Transverse colon (tissue), 4 donors: ENCODE measurements around the gene NUF2. TPM values are rescaled to one million over a fixed set of nuclear protein-coding genes. Genes with fewer than 3 reads are reported as not detected.

ENCODE experiments used
- DNase-seq: peaks from one replicate; pipeline ENCODE4 v3.0.0-alpha.2; 2019
- H3K27ac ChIP-seq, 4 donors: fragments of 200-600 bp; sonication (generic); 2 replicates each; pipeline ENCODE4 v1.5.1; 2016 to 2018; ENCODE audit warnings: inconsistent platforms in 4 of 4
- H3K27me3 ChIP-seq: fragments of 200-600 bp; sonication (generic); 2 replicates; pipeline ENCODE4 v1.5.1; 2017; ENCODE audit warnings: inconsistent platforms
- H3K36me3 ChIP-seq, 4 donors: fragments of 200-600 bp; sonication (generic); 2 replicates each; pipeline ENCODE4 v1.5.1; 2017 to 2019; ENCODE audit warnings: inconsistent platforms in 4 of 4
- H3K4me1 ChIP-seq, 4 donors: fragments of 200-600 bp; sonication (generic); 2 replicates each; pipeline ENCODE4 v1.5.1; 2017 to 2020; ENCODE audit warnings: inconsistent platforms in 4 of 4
- H3K4me3 ChIP-seq, 4 donors: fragments of 200-600 bp; sonication (generic); 1 replicate in 1 of 4; 2 replicates in 3 of 4; pipeline versions ENCODE4 v1.5.1 to v1.6.1; 2017 to 2019; ENCODE audit warnings: inconsistent platforms in 4 of 4
- H3K9me3 ChIP-seq, 2 donors: fragments of 200-600 bp; sonication (generic); 2 replicates each; pipeline ENCODE4 v1.5.1; 2017 to 2019; ENCODE audit warnings: inconsistent platforms in 2 of 2
- EP300 ChIP-seq: sonication (generic); formaldehyde crosslinking; IDR thresholded peaks from one replicate; pipeline ENCODE4 v1.6.1; 2017; ENCODE audit warnings: antibody characterized with exemption, low read depth
- POLR2A ChIP-seq: fragments of 450-650 bp; IDR thresholded peaks from one replicate; pipeline ENCODE4 v1.6.1; 2016; ENCODE audit warnings: antibody characterized with exemption, mild to moderate bottlenecking, moderate library complexity
- POLR2AphosphoS5 ChIP-seq, 3 donors: sonication (generic); formaldehyde crosslinking; IDR thresholded peaks; one replicate each; pipeline ENCODE4 v1.6.1; 2016; ENCODE audit warnings: antibody characterized with exemption in 3 of 3
- WGBS, 2 donors: methylation state at CpG; one replicate each; pipeline ENCODE4 v1.1.5; 2018; ENCODE audit warnings: low coverage in 1 of 2; 5-methylcytosine and 5-hydroxymethylcytosine counted together
- in situ Hi-C, 4 donors: fragments of 200-750 bp; cut with MboI; loops; one replicate each; pipeline versions ENCODE4 v1.15.0 to v1.15.1; 2017; ENCODE audit warnings: low sequenced_read_pairs in 3 of 4, low pct_ligation_motif_present in 1 of 4, low pct_unique_long_range_greater_than_20kb in 1 of 4
- intact Hi-C: fragments of 100-400 bp; cut with DNase I; formaldehyde crosslinking; loops from one replicate; pipeline ENCODE4 v1.15.1; 2023; ENCODE audit warnings: low total_unique reads
- total RNA-seq, 4 donors: library from RNA; depleted of rRNA; stranded (reverse); fragments of >200 nt; gene quantifications; one replicate each; pipeline ENCODE4 v1.1.0, GENCODE V29; 2016
- TF ChIP-seq, protein P1 (sequence below), 5 experiments: fragments of 200-600 bp in 3 of 5; fragments of 450-650 bp in 2 of 5; sonication (generic) in 3 of 5; IDR thresholded peaks; 1 replicate in 2 of 5; 2 replicates in 3 of 5; pipeline ENCODE4 v1.5.1; 2016 to 2017; ENCODE audit warnings: antibody characterized with exemption in 5 of 5, inconsistent platforms in 3 of 5, mild to moderate bottlenecking in 2 of 5, moderate library complexity in 1 of 5

Gene NUF2
- total RNA-seq, 4 donors from 2014 or later, result 1.1 to 28.5 TPM; not detected in 2

DNA sequence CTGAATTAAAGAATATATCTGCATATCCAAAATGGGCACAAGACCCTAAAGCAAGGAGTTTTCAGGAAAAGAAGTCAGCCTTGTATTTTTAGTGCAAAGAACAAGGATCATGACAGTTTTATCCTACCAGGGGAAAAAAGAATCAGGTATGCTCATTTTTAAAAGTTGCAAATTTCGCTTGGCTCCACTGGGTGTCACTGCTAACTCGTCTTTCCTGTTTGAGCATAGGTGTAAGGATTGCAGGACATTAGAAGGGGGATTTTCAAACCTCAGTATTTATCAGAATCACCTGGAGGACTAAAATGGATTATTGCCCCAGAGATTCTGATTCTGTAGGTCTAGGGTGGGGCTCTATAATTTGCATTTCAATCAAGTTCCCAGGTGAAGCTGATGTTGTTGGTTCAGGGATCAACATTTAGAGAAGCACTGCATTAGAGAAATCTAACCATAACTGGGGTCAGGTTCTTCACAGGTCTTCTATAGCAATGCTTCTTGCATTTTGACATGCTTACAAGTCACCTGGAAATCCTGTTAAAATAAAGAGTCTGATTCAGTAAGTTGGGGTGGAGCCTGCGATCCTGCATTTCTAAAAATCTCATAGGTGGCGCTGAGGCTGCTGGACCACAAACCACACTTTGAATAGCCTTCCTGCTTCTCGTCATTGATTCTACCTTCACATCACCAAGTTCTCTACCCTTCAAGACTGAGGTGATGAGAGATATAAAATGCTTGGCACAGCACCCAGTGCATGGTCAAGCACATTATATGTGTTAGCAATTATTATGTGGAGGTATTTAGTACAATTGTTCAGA is 39.6 kb downstream of the NUF2 start:
- WGBS, 2 donors, result 32 to 66% methylated on average over 3 to 5 of the region's 5 CpGs
- Histone ChIP-seq H3K4me3 (no peak overlapping the region), H3K36me3 (no peaks in the 10 kb centered on the region), H3K9me3 (no peaks in the 10 kb centered on the region), H3K27me3 (no peaks in the 10 kb centered on the region), H3K4me1 (no peaks in the 10 kb centered on the region), H3K27ac (no peak overlapping the region)
- TF ChIP-seq EP300, result no peak
- TF ChIP-seq, protein P1, sequence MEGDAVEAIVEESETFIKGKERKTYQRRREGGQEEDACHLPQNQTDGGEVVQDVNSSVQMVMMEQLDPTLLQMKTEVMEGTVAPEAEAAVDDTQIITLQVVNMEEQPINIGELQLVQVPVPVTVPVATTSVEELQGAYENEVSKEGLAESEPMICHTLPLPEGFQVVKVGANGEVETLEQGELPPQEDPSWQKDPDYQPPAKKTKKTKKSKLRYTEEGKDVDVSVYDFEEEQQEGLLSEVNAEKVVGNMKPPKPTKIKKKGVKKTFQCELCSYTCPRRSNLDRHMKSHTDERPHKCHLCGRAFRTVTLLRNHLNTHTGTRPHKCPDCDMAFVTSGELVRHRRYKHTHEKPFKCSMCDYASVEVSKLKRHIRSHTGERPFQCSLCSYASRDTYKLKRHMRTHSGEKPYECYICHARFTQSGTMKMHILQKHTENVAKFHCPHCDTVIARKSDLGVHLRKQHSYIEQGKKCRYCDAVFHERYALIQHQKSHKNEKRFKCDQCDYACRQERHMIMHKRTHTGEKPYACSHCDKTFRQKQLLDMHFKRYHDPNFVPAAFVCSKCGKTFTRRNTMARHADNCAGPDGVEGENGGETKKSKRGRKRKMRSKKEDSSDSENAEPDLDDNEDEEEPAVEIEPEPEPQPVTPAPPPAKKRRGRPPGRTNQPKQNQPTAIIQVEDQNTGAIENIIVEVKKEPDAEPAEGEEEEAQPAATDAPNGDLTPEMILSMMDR (IDR thresholded peaks at IDR 0.05), result peak in 4 of 5 experiments; percentile 18 to 38 (median 30)
- TF ChIP-seq POLR2A, result no peak
- no peak for DNase-seq
- in situ Hi-C loops, result no loop called here
- intact Hi-C loops, result no loop called here

GRCh38 chr1:163365186-163365585 is 43.4 kb downstream of the NUF2 start:
- DNase-seq, result no peak
- no peak overlapping the region for H3K4me3 ChIP-seq
- no peaks in the 10 kb centered on the region for H3K36me3 ChIP-seq
- TF ChIP-seq POLR2AphosphoS5 (IDR thresholded peaks at IDR 0.05) (no peak), POLR2A (no peak), EP300 (no peak)
- TF ChIP-seq, protein P1 (IDR thresholded peaks at IDR 0.05), result no peak
- no peak overlapping the region for H3K27ac ChIP-seq
- 48 to 55% methylated on average over 3 of the region's 3 CpGs for WGBS, 2 donors
- H3K27me3 ChIP-seq, result no peaks in the 10 kb centered on the region
- in situ Hi-C loops (no loop called here), intact Hi-C loops (no loop called here)
- H3K4me1 ChIP-seq, result no peaks in the 10 kb centered on the region
- H3K9me3 ChIP-seq, result no peaks in the 10 kb centered on the region

- Histone ChIP-seq H3K4me3 (no peak overlapping the region), H3K27ac (no peak overlapping the region), H3K9me3 (no peaks in the 10 kb centered on the region), H3K4me1 (no peaks in the 10 kb centered on the region), H3K27me3 (no peaks in the 10 kb centered on the region), H3K36me3 (no peaks in the 10 kb centered on the region)
- intact Hi-C loops (no loop called here), in situ Hi-C loops (no loop called here)
- DNase-seq, result no peak
- 96 to 100% methylated on average over 1 to 4 of the region's 4 CpGs for WGBS, 2 donors
- TF ChIP-seq EP300 (no peak), POLR2A (no peak), POLR2AphosphoS5 (IDR thresholded peaks at IDR 0.05) (no peak)
- TF ChIP-seq, protein P1 (IDR thresholded peaks at IDR 0.05), result no peak
Observed at GRCh38 chr1:163366555-163366954, 44.8 kb downstream of the NUF2 start.

- in situ Hi-C loops (no loop called here), intact Hi-C loops (no loop called here)
- no peaks in the 10 kb centered on the region for H3K36me3 ChIP-seq
- H3K27ac ChIP-seq, result no peak overlapping the region
- no peak for DNase-seq
- H3K4me1 ChIP-seq, result no peaks in the 10 kb centered on the region
- 80 to 81% methylated on average over 4 of the region's 4 CpGs for WGBS, 2 donors
- no peaks in the 10 kb centered on the region for H3K27me3 ChIP-seq
- H3K9me3 ChIP-seq, result no peaks in the 10 kb centered on the region
- no peak for TF ChIP-seq POLR2AphosphoS5 (IDR thresholded peaks at IDR 0.05)
- TF ChIP-seq, protein P1 (IDR thresholded peaks at IDR 0.05), result no peak
- TF ChIP-seq EP300, result no peak
- no peak for TF ChIP-seq POLR2A
- no peak overlapping the region for H3K4me3 ChIP-seq
Observed at GRCh38 chr1:163367721-163368120, 46.0 kb downstream of the NUF2 start.
